ENCODE measurements around the gene TPPP2.

GRCh38 chr14:20980906-20981305 is 49.1 kb upstream of the TPPP2 start:
- no peak for TF ChIP-seq CTCF (IDR thresholded peaks at IDR 0.05 in 4 of 5, conservative IDR thresholded peaks at IDR 0.05 in 1 of 5)
- no peak for TF ChIP-seq POLR2A (IDR thresholded peaks at IDR 0.05)

Data from gastrocnemius medialis (tissue), 4 donors.